ENCODE data around the gene SIX2.
A peak's percentile ranks its signal among the peaks of the same experiment; 100 is the strongest.

The SIX2 gene

GRCh38 chr2:44964752-44965236 is 44.5 kb downstream of the SIX2 start:
- peak; percentile 42 to 54 for DNase-seq

- no peak for DNase-seq
These were observed 47.0 kb downstream of the SIX2 start for GRCh38 chr2:44962176-44962695.

GRCh38 chr2:44960871-44961270 is 48.4 kb downstream of the SIX2 start:
- DNase-seq = no peak

GRCh38 chr2:44959855-44960254 is 49.4 kb downstream of the SIX2 start:
- DNase-seq = no peak

- no peak for DNase-seq
These were observed 51.5 kb downstream of the SIX2 start for GRCh38 chr2:44957656-44958327.

- DNase-seq = no peak
These were observed 52.4 kb downstream of the SIX2 start for GRCh38 chr2:44956843-44957242.

- peak; percentile 41 to 71 for DNase-seq
These were observed 53.5 kb downstream of the SIX2 start for GRCh38 chr2:44955593-44956392.
